T-helper 1 cell treated with Interleukin-12 subunit alpha and Interleukin-12 subunit beta and Interleukin-4 antibody, amounts not matched to agents 30 ng/mL and 1 ng/mL, for 36 hours (primary cell): ENCODE measurements around the gene CABYR. TPM values are rescaled to one million over a fixed set of nuclear protein-coding genes. Genes with fewer than 3 reads are reported as not detected.
"Not testable (repeated sequence)": the region's sequence is repeated elsewhere in the genome, so short reads cannot be mapped to it uniquely, and the experiment has no call there.

Source experiments
- intact Hi-C: fragments of 100-400 bp; cut with micrococcal nuclease; formaldehyde crosslinking; loops from one replicate; pipeline ENCODE4 v1.15.1; 2024
- total RNA-seq: library from RNA; stranded (reverse); gene quantifications from 2 replicates; pipeline ENCODE4 v1.2.3, GENCODE V29; 2022

CABYR gene
- total RNA-seq, 1 donor from 2014 or later, result 0.74 TPM

DNA sequence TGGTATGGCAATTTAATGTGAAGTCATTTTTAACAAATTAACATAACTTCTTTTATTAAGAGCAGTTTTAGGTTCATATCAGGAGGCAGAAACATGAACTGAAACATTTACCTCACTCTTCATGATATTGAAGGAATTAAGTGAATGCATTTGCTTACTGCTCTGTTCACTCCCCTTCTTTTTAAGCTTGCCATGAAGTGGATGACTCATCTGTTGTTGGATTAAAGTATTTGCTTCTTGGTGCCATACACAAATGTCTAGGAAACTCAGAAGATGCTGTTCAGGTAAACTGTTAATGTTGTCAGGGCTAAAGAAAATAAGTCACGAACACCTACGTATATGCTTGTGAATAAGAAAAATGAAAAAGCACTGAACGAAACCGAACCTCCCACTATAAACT, 10.2 kb upstream of the CABYR start:
- intact Hi-C loops, result no loop called here

DNA sequence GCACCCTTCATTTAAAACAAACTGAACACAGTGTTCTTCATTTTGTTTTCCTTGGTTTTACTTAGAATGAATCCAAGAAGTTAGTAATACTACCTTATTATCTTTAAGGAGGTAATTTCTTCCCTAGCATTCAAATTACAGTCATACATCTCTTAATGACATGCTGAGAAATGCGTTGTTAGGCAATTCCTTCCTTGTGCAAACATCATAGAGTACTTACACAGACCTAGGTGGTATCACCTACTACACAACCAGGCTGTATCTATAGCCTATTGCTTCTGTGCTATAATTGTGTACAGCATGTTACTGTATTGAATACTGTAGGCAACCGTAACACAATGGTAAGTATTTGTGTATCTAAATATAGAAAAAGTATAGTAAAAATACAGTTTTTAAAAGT, 8.4 kb upstream of the CABYR start:
- intact Hi-C loops, result no loop called here

DNA sequence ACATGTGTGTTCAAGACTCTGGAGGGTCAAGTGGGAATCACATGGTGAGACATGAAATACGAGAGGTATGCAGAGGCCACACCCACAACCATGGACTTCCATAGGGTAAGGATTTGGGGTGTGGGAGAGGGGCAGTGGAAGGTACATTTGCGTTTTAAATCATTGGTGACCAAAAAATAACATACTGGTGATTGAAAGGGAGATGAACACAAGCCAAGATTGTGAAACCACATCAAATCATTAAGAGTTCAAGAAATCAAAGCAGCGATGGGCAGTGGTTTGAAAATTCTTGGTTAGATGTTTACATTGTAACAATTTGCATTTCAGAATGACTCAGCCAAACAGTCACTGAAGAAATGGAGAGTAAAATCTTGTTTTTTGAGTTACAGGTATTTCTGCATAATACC, 1.9 kb upstream of the CABYR start:
- intact Hi-C loops, result loop anchor here (5.0 kb wide), 3 partner anchors 120 to 635 kb away; partner anchors contain the start of gene RMC1

DNA sequence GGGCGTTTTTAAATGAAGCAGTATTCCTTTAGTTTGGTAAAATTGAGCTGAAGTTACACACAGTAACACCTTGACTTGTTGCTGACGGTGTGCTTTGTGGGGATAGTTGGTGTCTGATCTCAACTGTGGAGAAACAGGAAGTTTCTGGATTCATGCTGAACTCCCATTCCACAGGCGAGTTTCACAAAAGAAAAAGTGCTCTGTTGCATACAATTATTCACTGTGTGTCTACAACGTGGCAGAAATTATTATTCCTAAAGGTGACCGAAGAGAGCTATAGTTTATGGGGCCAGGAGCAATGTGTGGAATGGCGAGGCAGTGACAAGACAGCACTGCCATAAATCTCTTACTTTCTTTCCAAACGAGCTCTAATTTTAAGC, 463 bp upstream of the CABYR start:
- intact Hi-C loops, result loop anchor here (2.0 to 5.0 kb wide), 5 partner anchors 20 to 1952 kb away; partner anchors contain the start of genes RMC1 and SS18

DNA sequence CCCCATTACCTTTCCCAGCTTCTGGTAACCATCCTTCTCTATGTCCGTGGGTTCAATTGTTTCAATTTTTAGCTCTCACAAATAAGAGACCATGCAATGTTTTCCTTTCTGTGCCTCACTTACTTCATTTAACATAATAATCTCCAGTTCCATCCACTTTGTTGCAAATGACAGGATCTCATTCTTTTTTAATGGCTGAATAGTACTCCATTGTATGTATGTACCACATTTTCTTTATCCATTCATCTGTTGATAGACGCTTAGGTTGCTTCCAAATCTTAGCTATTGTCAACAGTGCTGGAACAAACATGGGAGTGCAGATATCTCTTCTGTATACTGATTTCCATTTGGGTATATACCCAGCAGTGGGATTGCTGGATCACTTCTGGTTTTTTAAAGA, 1.8 kb downstream of the CABYR start:
- intact Hi-C loops, result no loop called here

DNA sequence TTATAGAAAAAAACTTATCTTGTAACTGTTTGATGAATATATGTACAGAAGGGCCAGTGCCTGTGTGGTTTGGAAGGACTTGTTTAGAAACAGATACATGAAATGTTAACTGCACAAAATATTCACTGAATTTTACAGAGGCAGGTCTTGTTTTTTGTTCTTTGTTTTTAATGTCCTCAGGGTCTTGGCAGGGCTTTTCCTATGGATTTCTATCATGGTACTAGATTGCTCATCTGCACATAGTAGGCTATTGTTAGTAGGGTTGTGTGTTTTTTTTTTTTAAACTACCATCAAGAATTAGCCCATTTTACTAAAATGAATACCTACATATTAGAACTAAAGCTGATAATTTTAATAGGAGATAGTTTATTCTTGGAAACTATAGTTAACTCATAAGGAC, 3.5 kb downstream of the CABYR start:
- intact Hi-C loops, result no loop called here

DNA sequence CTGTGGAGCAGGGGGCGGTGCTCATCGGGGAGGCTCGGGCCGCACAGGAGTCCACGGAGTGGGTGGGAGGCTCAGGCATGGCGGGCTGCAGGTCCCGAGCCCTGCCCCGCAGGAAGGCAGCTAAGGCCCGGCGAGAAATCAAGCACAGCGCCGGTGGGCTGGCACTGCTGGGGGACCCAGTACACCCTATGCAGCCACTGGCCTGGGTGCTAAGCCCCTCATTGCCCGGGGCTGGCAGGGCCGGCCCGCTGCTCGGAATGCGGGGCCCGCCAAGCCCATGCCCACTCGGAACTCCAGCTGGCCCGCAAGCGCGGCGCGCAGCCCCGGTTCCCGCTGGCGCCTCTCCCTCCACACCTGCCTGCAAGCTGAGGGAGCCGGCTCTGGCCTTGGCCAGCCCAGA, 10.7 kb downstream of the CABYR start:
- intact Hi-C loops, result not testable (repeated sequence)

DNA sequence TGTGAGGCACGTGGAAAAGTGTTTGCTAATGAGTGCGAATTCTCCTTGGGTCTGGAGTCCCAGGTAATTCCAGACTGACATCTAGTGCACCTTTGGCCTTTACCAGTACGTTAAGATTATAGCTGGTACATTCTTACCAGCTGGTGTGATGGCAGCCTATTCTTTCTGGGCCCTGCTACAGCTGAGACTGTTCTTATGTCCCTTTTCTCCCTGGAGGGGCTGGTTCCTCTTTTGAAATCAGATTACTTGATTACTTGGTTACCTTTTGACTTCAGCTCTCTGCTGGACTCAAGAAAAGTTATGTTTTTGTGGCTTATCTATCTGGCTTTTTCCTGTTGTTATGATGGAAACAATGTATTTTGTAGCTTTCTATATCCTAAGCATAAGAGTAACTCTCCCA, 14.5 kb downstream of the CABYR start:
- intact Hi-C loops, result no loop called here

DNA sequence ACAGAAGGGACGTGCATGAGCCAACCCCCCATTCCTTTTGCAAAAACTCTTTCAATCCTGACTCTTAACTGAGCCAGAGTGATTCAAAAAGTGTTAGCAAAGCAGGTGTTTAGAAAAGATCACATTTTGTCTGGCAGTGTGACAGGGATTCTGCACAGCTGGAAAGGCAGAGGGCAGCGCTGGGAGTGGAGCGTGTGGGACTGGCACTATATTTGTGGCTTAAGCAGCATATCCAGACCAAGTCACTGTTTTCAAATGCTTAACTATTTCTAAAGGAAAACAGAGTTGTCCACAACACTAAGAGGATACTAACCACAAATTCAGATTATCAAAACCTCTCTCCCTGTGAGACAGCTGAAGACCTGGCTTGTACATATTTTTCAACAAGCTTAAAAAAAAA, 19.0 kb downstream of the CABYR start:
- intact Hi-C loops, result no loop called here

DNA sequence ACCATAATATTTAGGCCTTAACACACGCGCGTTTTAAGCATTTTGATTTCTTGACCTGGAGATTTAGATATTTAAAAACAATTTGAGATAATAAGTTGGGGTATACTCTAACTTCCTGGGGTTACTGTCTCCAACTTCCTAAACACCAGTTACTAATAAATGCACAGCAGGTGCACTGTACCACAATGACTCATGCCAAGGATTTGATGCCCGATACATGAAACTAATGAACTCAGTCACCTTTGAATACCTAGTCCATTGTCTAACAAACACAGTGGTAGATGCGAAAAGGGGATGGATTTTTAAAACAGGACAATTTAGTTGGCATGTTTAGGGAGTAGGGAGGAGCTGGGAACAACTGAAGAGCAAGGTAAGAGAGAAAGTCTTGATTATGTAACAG, 21.2 kb downstream of the CABYR start:
- intact Hi-C loops, result no loop called here

DNA sequence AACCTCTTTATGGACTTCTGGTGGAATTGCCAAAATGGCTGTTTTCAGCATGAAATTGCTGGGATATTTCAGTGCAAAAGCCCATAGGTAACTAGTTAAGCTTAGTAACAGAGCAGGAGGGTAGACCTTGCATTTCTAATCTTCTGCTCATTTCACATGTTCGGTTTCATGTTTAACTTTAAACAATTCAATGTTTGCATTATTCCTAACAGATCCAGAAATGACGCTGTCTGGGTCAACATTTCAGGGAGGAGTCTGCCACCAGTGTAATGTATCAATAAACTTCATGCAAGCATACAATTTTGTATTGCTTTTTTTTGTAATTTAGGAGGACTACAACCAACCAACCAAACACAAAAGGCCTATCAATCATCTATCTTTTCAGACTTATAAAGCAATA, 22.4 kb downstream of the CABYR start:
- intact Hi-C loops, result no loop called here

DNA sequence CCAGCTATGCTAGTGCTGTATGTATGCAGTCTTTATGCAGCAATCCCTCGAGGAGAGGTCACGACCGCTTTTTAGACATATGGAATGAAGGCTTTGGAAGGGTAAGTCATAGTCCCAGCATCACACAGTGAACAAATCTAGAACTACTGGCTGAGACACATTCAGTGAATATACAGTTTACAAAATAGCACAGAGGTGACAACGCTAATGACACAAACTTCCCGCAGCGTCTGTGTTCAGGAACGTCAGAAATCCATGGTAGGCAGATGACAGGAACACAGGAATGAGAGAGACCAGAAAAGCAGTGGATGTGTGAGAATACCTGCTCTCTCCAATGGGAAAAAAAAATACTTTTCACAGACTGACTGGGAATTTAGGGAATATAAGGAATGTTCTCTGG, 29.6 kb downstream of the CABYR start:
- intact Hi-C loops, result no loop called here

DNA sequence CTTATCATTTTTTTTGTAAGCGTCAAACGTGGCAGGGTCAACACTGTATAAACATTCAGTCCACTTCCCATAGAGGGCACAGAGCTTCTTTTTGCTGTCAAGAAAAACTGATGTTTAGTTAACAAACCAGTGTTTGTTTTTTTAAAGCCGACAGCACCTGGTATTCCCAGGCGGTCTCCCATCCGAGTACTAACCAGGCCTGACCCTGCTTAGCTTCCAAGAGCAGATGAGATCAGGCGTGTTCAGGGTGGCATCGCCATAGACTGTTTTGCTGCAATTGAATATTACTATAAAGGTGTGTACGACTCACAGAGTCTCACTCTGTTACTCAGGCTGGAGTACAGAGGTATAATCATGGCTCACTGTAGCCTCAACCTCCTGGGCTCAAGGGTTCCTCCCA, 31.5 kb downstream of the CABYR start:
- intact Hi-C loops, result no loop called here

DNA sequence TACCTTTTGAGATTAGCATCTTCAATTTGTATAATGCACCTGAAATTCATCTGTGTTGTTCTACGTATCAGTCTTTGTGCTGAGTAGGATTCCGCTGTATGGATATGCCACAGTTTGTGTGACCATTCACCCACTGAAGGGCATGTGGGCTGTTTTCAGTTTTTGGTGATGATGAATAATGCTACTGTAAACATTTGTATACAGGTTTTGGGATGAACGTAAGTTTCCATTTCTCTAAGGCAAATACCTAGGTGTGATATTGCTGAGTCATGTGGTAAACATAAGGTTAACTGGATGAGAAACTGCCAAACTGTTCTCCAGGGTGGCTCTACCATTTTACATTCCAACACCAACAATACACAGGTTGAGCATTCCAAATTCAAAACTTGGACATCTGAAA, 35.1 kb downstream of the CABYR start:
- intact Hi-C loops, result no loop called here

DNA sequence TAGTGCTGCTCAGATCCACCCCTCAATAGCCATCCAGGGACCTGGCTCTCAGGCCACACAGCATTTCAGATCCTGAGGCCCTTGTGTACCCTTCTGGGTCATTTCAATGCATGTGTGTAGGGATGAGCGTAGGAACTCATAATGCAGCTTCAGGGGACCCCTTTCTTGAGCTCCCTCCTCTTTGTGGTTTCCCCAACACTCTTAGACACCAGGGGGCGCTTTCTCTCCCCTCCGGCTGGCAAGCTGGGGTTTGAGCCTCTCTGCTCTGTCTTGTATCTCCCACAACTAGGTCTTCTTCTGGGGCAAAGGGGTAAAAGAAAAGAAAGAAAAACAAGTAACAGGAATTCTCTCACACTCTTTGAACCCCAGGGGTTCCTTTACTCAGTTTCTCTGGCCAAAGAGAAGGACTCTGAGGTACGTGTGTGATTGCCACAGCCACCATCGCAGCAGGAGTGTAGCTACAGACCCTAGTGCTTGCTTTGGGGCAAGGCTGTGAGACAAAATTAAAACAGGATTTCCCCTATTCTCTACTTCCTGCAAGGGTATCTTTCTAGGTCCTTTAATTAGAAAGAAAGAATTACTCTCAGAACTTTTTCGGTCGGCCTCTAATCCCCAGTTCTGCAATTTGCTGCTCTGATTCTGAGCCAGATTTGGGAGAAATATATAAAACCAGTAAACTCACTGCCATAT, 38.0 kb downstream of the CABYR start:
- intact Hi-C loops, result loop anchor here (1.0 kb wide), 1 partner anchor 312 kb away; no protein-coding TSS in a partner anchor

DNA sequence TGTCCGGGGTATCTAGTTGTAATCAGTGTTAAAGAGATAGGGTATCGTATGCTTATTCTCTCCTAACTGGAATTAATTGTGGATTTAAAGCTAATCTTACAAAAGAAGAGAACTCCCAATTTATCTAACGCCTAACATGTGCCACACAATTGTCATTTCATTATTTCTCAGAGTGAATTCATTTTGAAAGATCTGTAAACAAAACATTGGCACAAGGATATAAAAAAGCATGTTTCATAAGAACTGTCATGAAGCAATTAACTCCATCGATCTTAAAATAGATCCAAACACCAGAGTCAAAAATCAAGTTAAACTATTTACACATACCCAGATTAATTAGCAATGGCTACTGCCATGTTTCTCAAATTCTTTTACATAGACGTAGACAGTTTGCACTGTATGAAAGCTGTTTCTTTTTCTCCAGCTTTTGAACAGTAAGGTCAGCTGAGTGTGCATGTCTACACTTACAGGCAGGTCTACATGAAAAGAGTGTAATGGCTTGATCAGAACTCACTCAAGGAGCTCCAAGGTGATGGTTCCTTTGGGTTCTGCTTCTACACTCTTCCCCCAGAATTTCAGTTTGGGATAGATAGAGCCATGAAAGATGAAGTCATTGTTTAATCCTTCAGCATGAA, 38.8 kb downstream of the CABYR start:
- intact Hi-C loops, result no loop called here

DNA sequence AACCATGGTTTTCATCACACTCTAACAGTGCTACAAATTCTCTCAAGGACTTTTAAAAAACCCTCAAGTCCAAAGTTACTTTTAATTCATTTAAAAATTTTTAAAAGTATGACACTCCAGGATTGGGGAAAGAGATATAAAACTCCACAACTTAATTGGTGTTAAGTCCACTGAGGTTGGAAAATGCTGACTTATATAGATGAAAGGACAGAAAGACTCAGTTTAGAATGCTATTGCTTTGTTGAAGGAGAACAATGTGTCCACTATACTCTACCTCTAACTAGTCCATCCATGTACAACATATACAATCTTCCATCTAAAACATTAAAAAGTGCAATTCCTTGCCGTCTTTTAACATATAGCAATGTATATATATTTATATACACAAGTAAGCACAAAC, 41.2 kb downstream of the CABYR start:
- intact Hi-C loops, result no loop called here

DNA sequence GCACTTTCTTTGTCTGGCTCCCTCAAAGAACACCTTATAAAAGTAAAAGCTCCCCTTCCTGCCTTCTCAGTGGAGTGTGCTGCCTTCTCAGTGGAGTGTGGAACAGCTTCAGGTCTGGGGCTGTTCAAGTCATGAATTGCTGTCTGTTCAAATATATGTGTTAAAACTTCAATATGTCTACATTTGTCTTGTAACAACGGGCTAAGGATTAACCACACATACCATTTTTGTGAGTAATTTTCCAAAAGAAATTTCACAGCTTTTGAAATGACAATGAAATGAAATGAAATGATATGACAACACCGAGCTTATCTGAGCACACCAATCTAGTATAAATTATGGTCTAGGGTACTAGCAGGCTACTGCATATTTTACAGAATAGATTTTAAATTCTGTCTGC, 42.9 kb downstream of the CABYR start:
- intact Hi-C loops, result no loop called here

DNA sequence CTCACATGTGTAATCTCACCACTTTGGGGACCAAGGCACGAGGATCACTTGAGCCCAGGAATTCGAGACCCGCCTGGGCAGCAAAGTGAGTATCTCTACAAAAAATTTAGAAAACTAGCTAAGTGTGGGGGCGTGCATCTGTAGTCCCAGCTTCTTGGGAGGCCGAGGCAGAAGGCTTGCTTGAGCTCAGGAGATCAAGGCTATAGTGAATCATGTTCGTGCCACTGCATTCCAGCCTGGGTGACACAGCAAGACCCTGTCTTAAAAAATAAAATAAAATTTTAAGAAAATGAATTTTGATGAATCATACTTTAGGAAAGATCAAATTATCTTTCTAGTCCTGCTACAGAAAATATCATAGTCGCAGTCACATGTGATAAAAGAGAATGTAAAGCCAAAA, 46.9 kb downstream of the CABYR start:
- intact Hi-C loops, result no loop called here

DNA sequence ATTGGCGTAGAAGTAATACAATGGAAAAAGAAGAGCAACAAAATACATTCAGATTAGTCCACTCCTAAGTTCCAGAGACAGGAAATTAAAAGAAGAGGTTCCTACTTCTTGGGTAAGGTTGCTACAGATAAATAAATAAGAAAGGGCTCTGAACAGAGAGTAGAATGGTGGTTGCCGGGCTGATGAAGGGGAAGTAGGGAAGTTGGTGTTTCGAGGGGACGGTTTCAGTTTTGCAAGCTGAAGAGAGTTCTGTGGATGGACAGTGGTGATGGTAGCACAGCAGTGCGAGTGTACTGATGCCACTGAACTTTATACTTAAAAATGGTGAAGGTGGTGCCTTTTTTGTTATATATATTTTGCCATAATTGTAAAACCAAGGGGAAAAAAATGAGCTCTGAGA, 48.2 kb downstream of the CABYR start:
- intact Hi-C loops, result no loop called here

DNA sequence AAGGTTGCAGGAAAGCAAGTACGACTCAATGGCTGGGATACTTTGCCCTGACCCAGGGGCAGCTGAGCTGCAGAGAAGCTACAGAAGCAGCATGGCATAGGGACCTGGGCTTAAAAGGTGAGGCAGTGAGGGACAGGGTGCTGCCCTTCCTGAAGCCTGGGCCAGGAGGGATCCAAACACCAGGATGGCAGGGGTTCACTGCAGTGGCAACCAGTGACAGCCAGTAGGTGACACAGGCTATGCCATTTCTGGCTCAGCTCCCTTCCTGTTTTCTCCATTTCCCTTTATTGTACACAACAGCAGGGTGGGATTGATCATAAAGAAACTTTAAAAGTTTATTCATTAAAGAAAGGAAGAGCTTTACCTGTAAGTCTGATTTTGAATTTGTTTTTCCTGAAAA, 48.8 kb downstream of the CABYR start:
- intact Hi-C loops, result no loop called here

DNA sequence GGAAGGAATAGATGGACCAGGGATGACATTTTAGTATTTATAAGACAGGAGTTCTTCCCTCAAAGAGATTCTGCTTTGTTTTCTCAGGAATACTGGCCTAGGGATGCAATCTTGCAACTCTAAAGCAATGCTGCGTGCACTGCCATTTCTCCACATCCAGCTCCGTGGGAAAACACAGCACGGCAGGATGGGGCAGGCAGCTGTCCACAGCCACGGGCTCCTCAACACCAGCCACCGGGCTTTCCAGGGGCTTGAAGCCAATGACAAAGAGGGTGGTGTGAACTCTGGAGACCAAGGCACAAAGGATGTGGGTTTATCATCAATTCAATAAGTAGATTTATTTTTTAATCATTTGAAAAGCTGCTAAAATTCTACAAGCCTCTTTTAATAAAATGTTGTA, 49.3 kb downstream of the CABYR start:
- intact Hi-C loops, result no loop called here

DNA sequence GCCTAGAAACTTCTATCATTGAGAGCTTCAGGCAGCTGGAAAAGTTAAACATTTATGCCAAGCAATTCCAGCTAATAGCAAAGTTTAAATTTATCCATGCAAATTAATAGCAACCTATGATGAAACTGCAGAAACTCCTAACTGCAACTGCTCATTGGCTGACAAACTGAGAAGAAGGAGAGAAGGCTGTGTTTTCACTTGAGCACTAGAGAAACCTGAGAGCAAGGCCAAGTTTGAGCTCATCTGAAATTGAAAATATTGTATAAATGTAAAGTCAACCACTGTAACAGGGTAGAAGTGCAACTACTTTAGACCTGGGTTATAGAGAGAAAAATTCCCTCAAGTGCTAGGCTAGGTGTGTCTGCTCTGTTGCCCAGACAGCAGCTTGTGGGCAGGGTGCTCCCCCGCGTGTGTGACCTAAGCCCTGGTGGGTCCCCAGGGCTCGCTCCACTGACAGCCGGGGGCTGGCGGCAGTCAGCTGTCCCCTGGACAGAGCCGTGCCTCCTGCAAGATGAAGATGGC, 50.2 kb downstream of the CABYR start:
- intact Hi-C loops, result no loop called here
